ENCODE results near the gene PRKN.

DNA sequence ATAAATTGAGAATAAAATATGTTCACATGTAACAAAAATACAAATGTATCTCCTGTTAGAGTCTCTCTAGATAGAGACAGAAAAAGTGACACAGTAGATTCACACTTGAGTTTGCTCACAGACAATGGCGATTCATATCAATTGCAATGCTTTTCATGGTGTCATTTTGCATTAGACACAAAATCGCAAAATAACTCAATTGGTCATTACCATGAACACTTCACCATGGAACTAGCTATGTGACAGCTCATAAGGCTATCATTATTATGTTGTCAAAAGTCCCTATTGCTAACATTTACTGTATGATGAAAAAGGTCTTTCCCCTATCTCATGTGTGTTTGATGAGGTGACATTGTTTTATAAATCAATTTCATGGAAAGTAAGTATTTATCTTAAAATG lies 1204.2 kb downstream of the PRKN start:
- TF ChIP-seq RARB (CRISPR knock-in tag; IDR thresholded peaks at IDR 0.05) (no peak), TSHZ2 (CRISPR knock-in tag; IDR thresholded peaks at IDR 0.05) (no peak)

All from SK-N-SH treated with all-trans-retinoic acid at 6 μM for 48 hours (cell line).